Thyroid gland (tissue), 4 donors: ENCODE data around the gene THOC2.

Source experiments
- CTCF ChIP-seq, 6 experiments: fragments of 200-600 bp in 3 of 6; fragments of 450-650 bp in 3 of 6; sonication (generic) in 3 of 6; IDR thresholded peaks; one replicate each; pipeline ENCODE4 v1.5.1; 2016 to 2019; ENCODE audit warnings: antibody characterized with exemption in 6 of 6, mild to moderate bottlenecking in 2 of 6, inconsistent platforms in 1 of 6, moderate library complexity in 1 of 6
- POLR2A ChIP-seq, 2 donors: fragments of 450-650 bp; IDR thresholded peaks; one replicate each; pipeline ENCODE4 v1.6.1; 2017; ENCODE audit warnings: antibody characterized with exemption in 2 of 2, mild to moderate bottlenecking in 2 of 2, moderate library complexity in 1 of 2

GRCh38 chrX:123695242-123695641, 37.6 kb downstream of the THOC2 start:
- TF ChIP-seq CTCF (IDR thresholded peaks at IDR 0.05), result no peak
- TF ChIP-seq POLR2A (IDR thresholded peaks at IDR 0.05), result no peak
